CD4-positive, alpha-beta T cell treated with Interleukin-6 at 100 ng/mL for 8 hours (primary cell): ENCODE measurements around the gene TCAP.

Experiments used
- DNase-seq: peaks from one replicate; pipeline ENCODE4 v3.0.0-alpha.2; 2020; ENCODE audit warnings: mixed read lengths, low spot score

The TCAP gene

DNA sequence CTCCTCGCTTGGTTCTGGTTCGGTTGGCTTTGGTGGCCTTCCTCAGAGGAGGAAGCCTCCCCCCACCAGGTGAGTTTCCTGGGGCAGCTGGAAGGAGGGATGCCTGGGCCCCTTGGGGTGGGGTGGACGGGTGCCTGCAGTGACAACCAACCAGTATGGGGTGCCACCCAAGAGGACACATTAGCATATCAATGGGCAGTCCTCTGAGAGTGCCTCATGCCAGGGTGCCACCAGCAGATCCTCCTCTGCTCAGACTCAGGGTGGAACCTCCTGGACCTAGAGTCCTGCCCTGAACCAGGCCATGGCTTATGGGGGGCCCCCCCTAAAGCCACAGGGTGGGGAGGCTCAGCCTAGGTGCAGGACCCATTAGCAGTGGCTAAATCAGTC is 35.7 kb upstream of the TCAP start:
- DNase-seq = no peak

- DNase-seq = no peak
Observed at GRCh38 chr17:39629898-39630297, 35.3 kb upstream of the TCAP start.

DNA sequence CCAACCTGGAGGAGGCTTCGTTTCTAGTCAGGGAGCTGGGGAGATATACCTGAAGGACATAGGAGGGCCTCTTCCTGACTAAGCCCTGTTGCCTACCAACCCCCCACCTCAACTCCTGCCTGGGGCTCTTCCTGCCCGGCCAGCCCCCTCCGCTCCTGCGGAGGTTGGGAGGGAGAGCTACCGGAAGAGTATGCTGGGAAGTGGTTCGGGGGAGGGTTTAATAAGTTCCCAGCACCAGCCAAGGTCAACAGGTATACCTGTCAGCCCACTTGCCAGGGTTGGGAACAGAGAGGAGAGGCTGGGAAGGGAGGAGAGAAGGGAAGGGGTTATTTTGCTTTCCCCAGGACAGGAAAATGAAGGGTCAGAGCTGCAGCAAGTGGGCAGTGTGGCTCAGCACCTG is 33.7 kb upstream of the TCAP start:
- DNase-seq = no peak

- DNase-seq = no peak
Observed at GRCh38 chr17:39632153-39632941, 32.8 kb upstream of the TCAP start.

GRCh38 chr17:39633570-39634183 is 31.5 kb upstream of the TCAP start:
- DNase-seq = no peak

DNA sequence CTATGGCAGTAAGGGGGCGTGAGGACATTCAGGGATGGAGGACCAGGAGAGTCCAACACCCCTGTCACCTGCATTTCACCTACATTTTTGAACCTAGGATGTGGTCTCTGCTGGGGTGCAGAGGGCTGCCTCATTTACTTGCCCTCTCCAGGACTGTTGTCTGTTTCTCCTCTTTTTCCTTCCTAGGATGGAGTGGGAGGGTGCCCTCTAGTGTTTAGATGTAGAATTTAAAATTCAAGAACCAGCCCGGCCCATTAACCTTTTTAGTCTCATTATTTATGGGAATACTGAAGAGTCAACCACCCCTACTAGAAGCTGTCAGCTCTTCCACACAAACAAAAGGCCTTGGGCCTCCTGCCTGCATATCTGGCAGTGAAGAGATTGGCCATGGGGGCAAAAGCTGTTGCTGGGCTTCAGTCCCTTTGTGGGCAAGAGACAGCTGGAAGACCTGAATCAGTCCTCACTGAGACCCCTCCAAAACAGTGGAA is 30.7 kb upstream of the TCAP start:
- DNase-seq = peak; percentile 24

DNA sequence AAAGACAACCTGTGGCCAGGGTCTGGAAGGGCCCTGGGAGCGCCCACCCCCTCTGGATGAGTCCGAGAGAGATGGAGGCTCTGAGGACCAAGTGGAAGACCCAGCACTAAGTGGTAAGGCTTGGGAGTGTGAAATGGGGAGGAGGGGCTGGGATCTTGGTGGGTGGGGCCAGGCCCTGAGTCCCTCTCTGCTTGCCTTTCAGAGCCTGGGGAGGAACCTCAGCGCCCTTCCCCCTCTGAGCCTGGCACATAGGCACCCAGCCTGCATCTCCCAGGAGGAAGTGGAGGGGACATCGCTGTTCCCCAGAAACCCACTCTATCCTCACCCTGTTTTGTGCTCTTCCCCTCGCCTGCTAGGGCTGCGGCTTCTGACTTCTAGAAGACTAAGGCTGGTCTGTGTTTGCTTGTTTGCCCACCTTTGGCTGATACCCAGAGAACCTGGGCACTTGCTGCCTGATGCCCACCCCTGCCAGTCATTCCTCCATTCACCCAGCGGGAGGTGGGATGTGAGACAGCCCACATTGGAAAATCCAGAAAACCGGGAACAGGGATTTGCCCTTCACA is 29.5 kb upstream of the TCAP start:
- no peak for DNase-seq

DNA sequence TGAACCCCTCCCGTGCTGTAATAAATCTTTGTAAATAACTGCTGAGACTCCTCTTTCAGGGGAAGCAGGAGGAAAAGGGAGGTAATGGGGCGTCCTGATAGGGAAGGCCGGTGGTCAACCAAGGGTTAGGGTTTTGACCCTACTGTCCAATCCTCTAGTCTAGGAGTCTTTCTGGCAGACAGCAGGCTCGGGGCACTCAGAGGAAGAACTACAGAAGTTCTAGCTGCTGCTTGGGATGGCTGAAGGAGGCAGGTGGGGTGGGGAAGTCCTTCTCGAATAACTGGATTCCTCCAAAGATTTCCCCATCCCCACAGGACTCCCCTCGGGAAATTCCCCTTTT is 28.6 kb upstream of the TCAP start:
- no peak for DNase-seq

- DNase-seq = peak; percentile 89
Observed at GRCh38 chr17:39636927-39637736, 28.0 kb upstream of the TCAP start, which contains the start of gene STARD3. TSS of gene STARD3 (plus strand) at chr17:39637144. CDS start at chr17:39653532, 16,388 bp downstream.

DNA sequence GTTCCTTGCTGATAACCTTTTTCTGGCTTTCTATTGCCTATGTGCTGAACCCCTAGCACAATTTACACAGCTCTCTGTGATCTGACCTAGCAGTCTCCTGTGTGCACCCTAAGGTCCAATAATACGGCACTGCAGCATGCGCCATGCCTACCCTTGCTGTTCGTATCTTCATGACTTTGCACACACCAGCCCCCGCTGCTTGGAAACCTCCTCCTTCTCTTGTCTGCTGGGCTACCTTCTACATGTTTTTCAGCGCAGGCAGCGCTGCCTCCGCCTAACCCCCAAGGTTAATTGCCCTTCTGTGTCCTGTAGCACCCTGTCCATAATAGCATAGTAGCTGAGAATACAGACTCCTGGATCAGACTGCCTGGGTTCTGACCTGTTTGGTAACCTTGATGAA is 26.8 kb upstream of the TCAP start:
- no peak for DNase-seq

GRCh38 chr17:39639043-39639442 is 26.1 kb upstream of the TCAP start:
- DNase-seq = no peak

DNA sequence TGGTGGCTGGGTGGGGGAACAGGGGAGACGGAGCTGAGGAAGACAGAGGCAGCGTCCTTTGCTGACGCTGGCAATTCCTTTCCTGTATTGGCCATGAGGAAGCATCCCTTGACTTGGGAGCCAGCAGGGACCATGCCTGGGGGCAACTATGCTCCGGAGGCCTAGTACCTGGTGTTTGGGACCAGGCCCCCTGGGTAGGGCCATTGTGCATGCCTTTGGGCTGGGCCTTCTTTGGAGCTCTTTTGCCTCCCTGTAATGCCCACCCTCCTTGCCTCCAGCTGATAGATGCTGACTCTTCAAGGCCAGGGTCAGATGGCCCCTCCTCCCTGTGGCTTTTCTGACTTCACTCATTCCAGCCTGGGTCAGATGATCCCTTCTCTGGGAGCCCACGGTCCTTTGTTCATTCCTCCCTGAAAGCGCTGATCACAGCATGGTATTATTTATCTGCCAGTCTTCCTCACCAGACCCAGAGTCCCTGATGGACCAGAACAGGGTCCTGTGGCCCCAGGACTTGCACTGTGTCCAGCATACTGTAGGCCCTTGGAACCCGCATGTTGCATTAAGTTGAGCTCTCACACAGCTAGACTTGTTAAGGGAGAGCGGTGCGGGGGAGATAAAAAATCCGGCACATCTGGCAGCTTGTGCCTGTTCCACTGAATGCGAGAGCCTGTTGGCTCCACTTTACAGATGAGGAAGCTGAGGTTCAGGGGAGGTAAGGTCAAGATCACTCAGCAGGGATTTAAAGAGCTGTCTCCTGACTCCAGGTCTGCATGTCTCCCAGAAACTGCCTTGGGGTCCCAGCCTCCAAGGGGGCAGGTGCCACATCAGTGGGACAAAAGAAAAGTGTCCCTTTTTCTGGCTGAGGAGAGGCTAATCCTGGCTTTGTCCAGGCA is 25.3 kb upstream of the TCAP start:
- no peak for DNase-seq

DNA sequence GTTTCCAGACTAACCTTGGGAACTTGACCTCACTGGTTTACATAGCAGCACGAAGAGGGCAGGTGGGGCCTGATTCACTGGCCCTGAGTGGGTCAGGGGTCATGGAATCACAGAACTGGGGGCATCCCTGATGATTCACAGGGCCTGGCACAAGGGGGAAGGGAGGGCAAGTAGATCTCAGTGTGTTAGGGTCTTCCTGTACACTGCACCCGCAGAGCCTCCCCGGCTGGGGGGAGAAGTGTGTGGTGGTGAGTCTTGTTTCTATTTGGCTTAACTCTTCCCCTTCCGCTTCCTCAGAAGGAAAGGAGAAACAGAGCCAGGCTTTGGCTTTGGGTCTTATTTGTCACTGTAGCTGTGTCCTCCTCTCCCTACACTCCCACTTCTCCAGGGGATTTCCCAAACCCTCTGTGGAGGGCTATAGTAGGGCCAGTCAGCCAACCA is 24.5 kb upstream of the TCAP start:
- DNase-seq = no peak

- DNase-seq = no peak
Observed at GRCh38 chr17:39641097-39641496, 24.1 kb upstream of the TCAP start.

DNA sequence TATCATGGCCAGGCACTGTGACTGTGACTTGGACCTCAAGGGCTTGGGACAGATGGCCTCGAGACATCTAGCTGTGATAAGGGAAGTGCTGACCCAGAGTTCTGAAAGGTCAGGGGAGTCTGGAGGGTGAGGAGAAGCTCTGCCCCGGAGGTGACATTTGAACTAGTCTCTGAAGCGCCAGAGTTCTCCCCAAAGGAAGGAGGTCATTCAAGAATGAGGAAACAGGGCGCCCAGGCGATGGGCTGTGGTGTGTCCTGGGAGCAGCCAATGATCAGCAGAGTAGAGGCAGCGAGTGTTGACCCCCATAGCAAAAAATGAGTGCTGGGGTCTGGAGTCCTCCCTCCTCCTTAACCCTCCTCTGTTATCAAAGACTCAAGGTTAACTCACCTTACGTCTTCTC is 23.3 kb upstream of the TCAP start:
- no peak for DNase-seq

DNA sequence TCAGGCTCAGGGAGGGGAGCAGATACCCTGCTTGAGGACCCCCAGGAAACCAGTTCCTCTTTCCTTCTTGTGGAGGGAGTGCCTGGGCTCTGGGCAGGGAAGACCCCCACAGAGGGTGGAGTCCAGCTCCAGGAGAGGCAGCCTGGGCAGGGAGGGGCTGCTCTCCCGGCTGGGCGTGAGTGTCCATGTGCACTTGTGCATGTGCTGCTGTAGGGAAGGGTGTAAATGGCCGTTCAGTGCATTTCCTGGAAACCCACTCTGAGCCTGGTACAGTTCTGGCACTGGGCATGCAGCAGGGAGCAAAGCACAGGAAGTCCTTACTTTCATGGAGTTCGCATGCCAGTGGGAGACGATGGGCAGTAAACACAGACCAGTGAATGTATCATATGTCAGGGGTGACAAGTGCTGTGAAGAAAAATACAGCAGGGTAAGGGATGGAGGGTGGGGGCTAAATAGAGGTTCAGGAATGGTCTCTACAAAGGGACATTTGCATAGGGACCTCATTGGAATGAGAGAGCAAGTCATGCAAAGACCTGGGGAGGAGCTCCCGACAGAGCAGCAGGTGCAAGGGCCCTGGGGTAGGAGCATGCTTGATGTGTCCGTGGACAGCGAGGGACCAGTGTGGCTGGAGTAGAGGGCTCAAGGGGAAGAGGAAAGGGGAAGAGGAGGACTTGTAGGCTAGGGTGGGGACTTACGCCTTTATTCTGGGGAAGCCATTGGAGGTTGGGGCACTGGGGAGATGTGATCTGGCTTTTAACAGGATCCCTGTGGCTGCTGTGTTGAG is 22.7 kb upstream of the TCAP start:
- DNase-seq = no peak

- DNase-seq = no peak
Observed at GRCh38 chr17:39643271-39643670, 21.9 kb upstream of the TCAP start.

DNA sequence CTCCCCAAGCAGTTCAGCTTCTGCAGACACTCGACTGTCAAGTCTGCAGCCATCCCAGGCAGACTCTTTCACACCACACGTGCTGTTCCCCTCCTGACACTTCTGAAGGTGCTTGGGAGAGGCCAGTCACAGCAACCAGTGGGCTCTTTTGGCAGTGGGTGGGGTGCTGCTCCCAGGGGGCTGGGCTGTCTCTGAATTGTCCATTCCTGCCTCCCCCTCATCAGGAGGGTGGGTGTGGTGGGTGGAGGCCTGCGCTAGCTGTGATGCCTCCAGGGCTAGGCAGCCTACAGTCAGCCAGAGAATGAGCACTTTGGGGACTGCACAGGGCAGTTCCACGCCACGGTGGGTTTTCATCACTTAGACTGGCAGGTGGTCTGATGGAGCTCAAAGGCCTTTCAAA is 17.9 kb upstream of the TCAP start:
- DNase-seq = no peak

DNA sequence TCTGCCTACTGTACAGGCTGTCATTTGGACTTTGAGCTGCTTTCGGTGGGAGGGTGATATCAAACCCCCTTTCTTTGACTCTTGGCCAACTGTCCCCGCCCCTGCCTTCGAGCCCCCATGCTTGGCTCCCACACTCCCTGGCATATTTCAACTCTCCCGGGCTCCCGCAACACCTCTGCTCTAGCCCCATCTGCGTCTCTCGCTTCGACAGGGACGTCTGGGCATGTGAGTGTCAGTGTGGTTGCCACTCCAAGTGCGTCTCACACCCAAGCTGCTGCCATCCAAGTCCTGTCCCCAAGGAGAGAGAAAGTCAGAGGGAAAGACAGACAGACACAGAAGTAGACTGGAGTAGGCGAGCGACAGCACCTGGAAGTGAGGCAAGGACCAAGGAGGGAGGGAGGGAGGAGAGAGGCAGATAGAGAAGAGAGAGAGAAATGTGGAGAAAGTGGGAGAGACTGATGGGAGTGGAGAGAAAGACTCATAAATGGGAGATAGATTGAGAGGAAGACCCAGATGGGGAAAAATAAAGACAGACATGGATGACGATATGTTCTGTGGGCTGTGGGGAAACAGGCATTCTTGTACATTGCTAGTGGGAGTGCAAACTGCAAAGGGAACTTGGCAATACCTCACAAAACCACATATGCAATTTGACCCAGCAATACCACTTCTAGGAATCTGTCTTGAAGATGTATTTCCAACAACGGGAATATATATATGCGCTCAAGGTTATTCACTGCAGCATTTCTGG is 16.4 kb upstream of the TCAP start:
- no peak for DNase-seq

GRCh38 chr17:39650121-39650579 is 15.0 kb upstream of the TCAP start:
- DNase-seq = no peak
